Measurements from ENCODE around the gene TM9SF3. TPM values are rescaled to one million over a fixed set of nuclear protein-coding genes. Genes with fewer than 3 reads are reported as not detected.

Gene TM9SF3
- total and polyA plus RNA-seq, 2 experiments from 2014 or later: 37.3 to 72.5 TPM

DNA sequence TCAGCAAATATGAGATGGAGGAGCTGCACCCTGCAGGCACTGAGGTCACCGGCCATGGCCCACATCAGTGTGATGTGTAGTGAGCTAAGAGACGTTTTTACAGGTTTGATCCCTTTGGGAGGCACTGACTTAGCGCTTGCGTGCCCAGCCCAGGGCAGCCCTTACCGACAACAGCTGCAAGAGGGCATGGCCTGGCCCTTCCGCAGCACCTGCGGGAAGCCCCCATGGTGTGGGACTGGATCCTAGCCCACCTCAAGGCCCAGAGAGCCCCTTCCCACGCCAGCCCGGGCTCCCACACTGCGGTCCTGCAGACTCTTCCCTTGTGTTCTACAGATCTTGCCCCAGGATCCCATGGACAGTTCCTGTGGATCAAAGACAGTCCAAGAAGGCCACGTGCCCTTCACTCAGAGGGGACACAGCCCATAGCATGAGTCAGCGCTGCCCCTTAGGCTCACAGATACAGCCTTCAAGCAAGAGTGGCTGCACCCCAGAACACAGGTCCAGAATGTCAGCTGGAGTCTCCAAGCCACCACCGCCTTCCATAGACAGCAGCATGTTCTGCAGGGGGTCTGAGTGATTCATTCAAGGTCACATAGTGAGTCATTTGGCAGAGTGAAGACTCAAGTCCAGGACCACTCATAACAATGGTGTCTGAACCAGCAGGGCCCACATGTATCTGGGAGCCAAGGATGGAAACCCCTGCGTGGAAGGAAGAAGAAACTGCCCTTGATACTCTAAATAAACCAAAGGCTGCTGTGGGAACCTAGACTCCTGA lies 98.5 kb downstream of the TM9SF3 start:
- peaks cover 5% of the 10 kb centered on the region for H3K4me1 Mint-ChIP-seq
- no peaks in the 10 kb centered on the region for H3K36me3 Mint-ChIP-seq (ENCODE audit: low read depth)
- ATAC-seq: no peak
- H3K27me3 Mint-ChIP-seq (ENCODE audit: insufficient read depth, low read depth, poor library complexity): peaks cover 10% of the 10 kb centered on the region
- Histone ChIP-seq H2AFZ (no peak overlapping the region), H4K20me1 (replicated peaks; ENCODE audit: insufficient read depth) (no peaks in the 10 kb centered on the region), H3F3A (replicated peaks; ENCODE audit: low read depth) (no peaks in the 10 kb centered on the region), H3K27ac (ENCODE audit: low read depth) (no peak overlapping the region), H3K27me3 (ENCODE audit: insufficient read depth) (no peaks in the 10 kb centered on the region), H3K4me1 (ENCODE audit: insufficient read depth) (no peaks in the 10 kb centered on the region), H3K4me3 (no peak overlapping the region), H3K79me2 (replicated peaks; ENCODE audit: insufficient read depth) (no peaks in the 10 kb centered on the region), H3K36me3 (ENCODE audit: insufficient read depth) (no peaks in the 10 kb centered on the region), H3K9me2 (ENCODE audit: insufficient read depth) (no peaks in the 10 kb centered on the region; the same call in 1 of the 2 replicates), H3K4me2 (no peak overlapping the region)
- no peak for TF ChIP-seq JUNB (IDR thresholded peaks at IDR 0.05; ENCODE audit: unreplicated experiment)
- no peak for TF ChIP-seq NANOG (IDR thresholded peaks at IDR 0.05; ENCODE audit: borderline replicate concordance)
- TF ChIP-seq, protein P1, sequence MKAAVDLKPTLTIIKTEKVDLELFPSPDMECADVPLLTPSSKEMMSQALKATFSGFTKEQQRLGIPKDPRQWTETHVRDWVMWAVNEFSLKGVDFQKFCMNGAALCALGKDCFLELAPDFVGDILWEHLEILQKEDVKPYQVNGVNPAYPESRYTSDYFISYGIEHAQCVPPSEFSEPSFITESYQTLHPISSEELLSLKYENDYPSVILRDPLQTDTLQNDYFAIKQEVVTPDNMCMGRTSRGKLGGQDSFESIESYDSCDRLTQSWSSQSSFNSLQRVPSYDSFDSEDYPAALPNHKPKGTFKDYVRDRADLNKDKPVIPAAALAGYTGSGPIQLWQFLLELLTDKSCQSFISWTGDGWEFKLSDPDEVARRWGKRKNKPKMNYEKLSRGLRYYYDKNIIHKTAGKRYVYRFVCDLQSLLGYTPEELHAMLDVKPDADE (IDR thresholded peaks at IDR 0.05): no peak
- TF ChIP-seq CREB1 (CRISPR knock-in tag; IDR thresholded peaks at IDR 0.05; ENCODE audit: low read depth): no peak
- no peak for TF ChIP-seq STAT1 (IDR thresholded peaks at IDR 0.05; ENCODE audit: unreplicated experiment)
- no peak for TF ChIP-seq ZNF114 (CRISPR knock-in tag; IDR thresholded peaks at IDR 0.05)
- TF ChIP-seq, protein P2, sequence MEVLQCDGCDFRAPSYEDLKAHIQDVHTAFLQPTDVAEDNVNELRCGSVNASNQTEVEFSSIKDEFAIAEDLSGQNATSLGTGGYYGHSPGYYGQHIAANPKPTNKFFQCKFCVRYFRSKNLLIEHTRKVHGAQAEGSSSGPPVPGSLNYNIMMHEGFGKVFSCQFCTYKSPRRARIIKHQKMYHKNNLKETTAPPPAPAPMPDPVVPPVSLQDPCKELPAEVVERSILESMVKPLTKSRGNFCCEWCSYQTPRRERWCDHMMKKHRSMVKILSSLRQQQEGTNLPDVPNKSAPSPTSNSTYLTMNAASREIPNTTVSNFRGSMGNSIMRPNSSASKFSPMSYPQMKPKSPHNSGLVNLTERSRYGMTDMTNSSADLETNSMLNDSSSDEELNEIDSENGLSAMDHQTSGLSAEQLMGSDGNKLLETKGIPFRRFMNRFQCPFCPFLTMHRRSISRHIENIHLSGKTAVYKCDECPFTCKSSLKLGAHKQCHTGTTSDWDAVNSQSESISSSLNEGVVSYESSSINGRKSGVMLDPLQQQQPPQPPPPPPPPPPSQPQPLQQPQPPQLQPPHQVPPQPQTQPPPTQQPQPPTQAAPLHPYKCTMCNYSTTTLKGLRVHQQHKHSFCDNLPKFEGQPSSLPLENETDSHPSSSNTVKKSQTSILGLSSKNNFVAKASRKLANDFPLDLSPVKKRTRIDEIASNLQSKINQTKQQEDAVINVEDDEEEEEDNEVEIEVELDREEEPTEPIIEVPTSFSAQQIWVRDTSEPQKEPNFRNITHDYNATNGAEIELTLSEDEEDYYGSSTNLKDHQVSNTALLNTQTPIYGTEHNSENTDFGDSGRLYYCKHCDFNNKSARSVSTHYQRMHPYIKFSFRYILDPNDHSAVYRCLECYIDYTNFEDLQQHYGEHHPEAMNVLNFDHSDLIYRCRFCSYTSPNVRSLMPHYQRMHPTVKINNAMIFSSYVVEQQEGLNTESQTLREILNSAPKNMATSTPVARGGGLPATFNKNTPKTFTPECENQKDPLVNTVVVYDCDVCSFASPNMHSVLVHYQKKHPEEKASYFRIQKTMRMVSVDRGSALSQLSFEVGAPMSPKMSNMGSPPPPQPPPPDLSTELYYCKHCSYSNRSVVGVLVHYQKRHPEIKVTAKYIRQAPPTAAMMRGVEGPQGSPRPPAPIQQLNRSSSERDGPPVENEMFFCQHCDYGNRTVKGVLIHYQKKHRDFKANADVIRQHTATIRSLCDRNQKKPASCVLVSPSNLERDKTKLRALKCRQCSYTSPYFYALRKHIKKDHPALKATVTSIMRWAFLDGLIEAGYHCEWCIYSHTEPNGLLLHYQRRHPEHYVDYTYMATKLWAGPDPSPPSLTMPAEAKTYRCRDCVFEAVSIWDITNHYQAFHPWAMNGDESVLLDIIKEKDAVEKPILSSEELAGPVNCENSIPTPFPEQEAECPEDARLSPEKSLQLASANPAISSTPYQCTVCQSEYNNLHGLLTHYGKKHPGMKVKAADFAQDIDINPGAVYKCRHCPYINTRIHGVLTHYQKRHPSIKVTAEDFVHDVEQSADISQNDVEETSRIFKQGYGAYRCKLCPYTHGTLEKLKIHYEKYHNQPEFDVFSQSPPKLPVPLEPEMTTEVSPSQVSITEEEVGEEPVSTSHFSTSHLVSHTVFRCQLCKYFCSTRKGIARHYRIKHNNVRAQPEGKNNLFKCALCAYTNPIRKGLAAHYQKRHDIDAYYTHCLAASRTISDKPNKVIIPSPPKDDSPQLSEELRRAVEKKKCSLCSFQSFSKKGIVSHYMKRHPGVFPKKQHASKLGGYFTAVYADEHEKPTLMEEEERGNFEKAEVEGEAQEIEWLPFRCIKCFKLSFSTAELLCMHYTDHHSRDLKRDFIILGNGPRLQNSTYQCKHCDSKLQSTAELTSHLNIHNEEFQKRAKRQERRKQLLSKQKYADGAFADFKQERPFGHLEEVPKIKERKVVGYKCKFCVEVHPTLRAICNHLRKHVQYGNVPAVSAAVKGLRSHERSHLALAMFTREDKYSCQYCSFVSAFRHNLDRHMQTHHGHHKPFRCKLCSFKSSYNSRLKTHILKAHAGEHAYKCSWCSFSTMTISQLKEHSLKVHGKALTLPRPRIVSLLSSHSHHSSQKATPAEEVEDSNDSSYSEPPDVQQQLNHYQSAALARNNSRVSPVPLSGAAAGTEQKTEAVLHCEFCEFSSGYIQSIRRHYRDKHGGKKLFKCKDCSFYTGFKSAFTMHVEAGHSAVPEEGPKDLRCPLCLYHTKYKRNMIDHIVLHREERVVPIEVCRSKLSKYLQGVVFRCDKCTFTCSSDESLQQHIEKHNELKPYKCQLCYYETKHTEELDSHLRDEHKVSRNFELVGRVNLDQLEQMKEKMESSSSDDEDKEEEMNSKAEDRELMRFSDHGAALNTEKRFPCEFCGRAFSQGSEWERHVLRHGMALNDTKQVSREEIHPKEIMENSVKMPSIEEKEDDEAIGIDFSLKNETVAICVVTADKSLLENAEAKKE (CRISPR knock-in tag; IDR thresholded peaks at IDR 0.05): no peak
- H3K27ac Mint-ChIP-seq: no peak overlapping the region
- no peak for DNase-seq (ENCODE audit: low spot score)
- no peaks in the 10 kb centered on the region for H3K9me3 Mint-ChIP-seq
- no peak overlapping the region for H3K4me3 Mint-ChIP-seq

Data from GM23338 (cell line).